GM21423 (cell line): Measurements from ENCODE around the gene VWCE.
"Not testable (repeated sequence)": the region's sequence is repeated elsewhere in the genome, so short reads cannot be mapped to it uniquely, and the experiment has no call there.

Experiments
- ATAC-seq: cut with Tn5 transposase; IDR thresholded peaks from one replicate; pipeline ENCODE4 v1.9.1; 2021; ENCODE audit warnings: mild to moderate bottlenecking, moderate library complexity; ENCODE audit not compliant: unreplicated experiment

The VWCE gene

GRCh38 chr11:61222047-61222446 lies 73.1 kb downstream of the VWCE start, which contains the start of gene PGA4:
Gene PGA4, plus strand, starts transcription at chr11:61222347. Its CDS starts 54 bp downstream, at chr11:61222401.
- ATAC-seq = not testable (repeated sequence)

GRCh38 chr11:61219016-61219415 lies 76.1 kb downstream of the VWCE start:
- not testable (repeated sequence) for ATAC-seq

GRCh38 chr11:61218306-61218705 lies 76.8 kb downstream of the VWCE start:
- ATAC-seq = not testable (repeated sequence)

- ATAC-seq = not testable (repeated sequence)
These were observed 81.3 kb downstream of the VWCE start for GRCh38 chr11:61213711-61214324.

GRCh38 chr11:61212202-61212601 lies 82.9 kb downstream of the VWCE start:
- ATAC-seq = not testable (repeated sequence)

- not testable (repeated sequence) for ATAC-seq
These were observed 83.7 kb downstream of the VWCE start for GRCh38 chr11:61211327-61211952.

GRCh38 chr11:61210629-61211028 lies 84.5 kb downstream of the VWCE start:
- ATAC-seq = not testable (repeated sequence)
